MM.1S (cell line): ENCODE results near the gene CISH.

Experiments
- CTCF ChIP-seq: fragments of 300-600 bp; sonication (generic); IDR thresholded peaks from 2 replicates; pipeline ENCODE4 v1.5.1; 2016; ENCODE audit warnings: antibody characterized with exemption, low read length, mixed read lengths
- EZH2 ChIP-seq: fragments of 300-600 bp; sonication (generic); optimal IDR thresholded peaks from 2 replicates; pipeline ENCODE3; 2017; ENCODE audit warnings: low read depth, mild to moderate bottlenecking, antibody characterized with exemption, low read length, mixed read lengths
- EZH2phosphoT487 ChIP-seq: fragments of 300-600 bp; sonication (generic); IDR thresholded peaks from 2 replicates; pipeline ENCODE4 v1.6.1; 2018; ENCODE audit warnings: antibody characterized with exemption, low read length

GRCh38 chr3:50632450-50632849, 20.9 kb upstream of the CISH start:
- no peak for TF ChIP-seq CTCF
- TF ChIP-seq EZH2: no peak
- TF ChIP-seq EZH2phosphoT487: no peak
